ENCODE results near the gene KCNF1.
A peak's percentile ranks its signal among the peaks of the same experiment; 100 is the strongest.
"Not testable (repeated sequence)": the region's sequence is repeated elsewhere in the genome, so short reads cannot be mapped to it uniquely, and the experiment has no call there.

The KCNF1 gene

GRCh38 chr2:10958452-10958851 lies 46.7 kb downstream of the KCNF1 start:
- H3K4ac ChIP-seq (ENCODE audit: low read depth, low read length); H4K12ac ChIP-seq (ENCODE audit: low read depth, low read length); H4K8ac ChIP-seq (ENCODE audit: low read depth, low read length); H3K23ac ChIP-seq (ENCODE audit: low read length); H3K79me2 ChIP-seq (ENCODE audit: control insufficient read depth, insufficient read depth, low read length, poor library complexity); H3K4me2 ChIP-seq (ENCODE audit: low read length); H3K36me3 ChIP-seq (ENCODE audit: control insufficient read depth in 1 of 2, insufficient read depth in 2 of 2, low read length in 2 of 2); H3K27ac ChIP-seq (ENCODE audit: low read depth, low read length); H2AFZ ChIP-seq (ENCODE audit: insufficient read depth, low read length, poor library complexity); H3K9ac ChIP-seq (ENCODE audit: low read length); H4K91ac ChIP-seq (ENCODE audit: low read depth, low read length); H3K14ac ChIP-seq (ENCODE audit: low read length); H3K79me1 ChIP-seq (ENCODE audit: low read length); H2BK5ac ChIP-seq (ENCODE audit: low read depth, low read length, poor library complexity); H3K4me3 ChIP-seq (ENCODE audit: low read depth, low read length); H2AK5ac ChIP-seq (ENCODE audit: low read length); DNase-seq; H2BK12ac ChIP-seq (ENCODE audit: low read length); H3K27me3 ChIP-seq (ENCODE audit: insufficient read depth, low read length); H2BK120ac ChIP-seq (ENCODE audit: insufficient read depth, low read length, poor library complexity); H3K9me3 ChIP-seq (ENCODE audit: insufficient read depth, low read depth, low read length); H3K4me1 ChIP-seq (ENCODE audit: control insufficient read depth in 1 of 2, insufficient read depth in 2 of 2, low read length in 2 of 2); H3K18ac ChIP-seq (ENCODE audit: low read length): not testable (repeated sequence)
- WGBS (ENCODE audit: extremely low coverage, insufficient coverage, insufficient read length): no CpG with 5 or more reads among the region's 3 CpGs

- no peaks in the 10 kb centered on the region for H3K79me2 ChIP-seq (ENCODE audit: control insufficient read depth, insufficient read depth, low read length, poor library complexity)
- no peak overlapping the region for H2BK120ac ChIP-seq (ENCODE audit: insufficient read depth, low read length, poor library complexity)
- no peak overlapping the region for H2BK12ac ChIP-seq (ENCODE audit: low read length)
- H3K14ac ChIP-seq (ENCODE audit: low read length): no peak overlapping the region
- peaks cover 1% of the 10 kb centered on the region for H3K9me3 ChIP-seq (ENCODE audit: insufficient read depth, low read depth, low read length)
- H3K79me1 ChIP-seq (ENCODE audit: low read length): no peaks in the 10 kb centered on the region
- no peak overlapping the region for H3K23ac ChIP-seq (ENCODE audit: low read length)
- H3K27me3 ChIP-seq (ENCODE audit: insufficient read depth, low read length): no peaks in the 10 kb centered on the region
- no peaks in the 10 kb centered on the region for H3K4me1 ChIP-seq (ENCODE audit: control insufficient read depth in 1 of 2, insufficient read depth in 2 of 2, low read length in 2 of 2)
- H3K4me3 ChIP-seq (ENCODE audit: low read depth, low read length): no peak overlapping the region
- no peak overlapping the region for H3K4me2 ChIP-seq (ENCODE audit: low read length)
- H4K12ac ChIP-seq (ENCODE audit: low read depth, low read length): no peak overlapping the region
- no peak overlapping the region for H2BK5ac ChIP-seq (ENCODE audit: low read depth, low read length, poor library complexity)
- no peak overlapping the region for H4K91ac ChIP-seq (ENCODE audit: low read depth, low read length)
- no peaks in the 10 kb centered on the region for H3K36me3 ChIP-seq (ENCODE audit: control insufficient read depth in 1 of 2, insufficient read depth in 2 of 2, low read length in 2 of 2)
- no peak overlapping the region for H4K8ac ChIP-seq (ENCODE audit: low read depth, low read length)
- no peak overlapping the region for H2AK5ac ChIP-seq (ENCODE audit: low read length)
- no peak overlapping the region for H3K18ac ChIP-seq (ENCODE audit: low read length)
- WGBS (ENCODE audit: extremely low coverage, insufficient coverage, insufficient read length): no CpG with 5 or more reads among the region's 58 CpGs
- H3K27ac ChIP-seq (ENCODE audit: low read depth, low read length): no peak overlapping the region
- no peak overlapping the region for H3K9ac ChIP-seq (ENCODE audit: low read length)
- peak in 1 of 2 donors; percentile 12 for DNase-seq
- no peak overlapping the region for H3K4ac ChIP-seq (ENCODE audit: low read depth, low read length)
- H2AFZ ChIP-seq (ENCODE audit: insufficient read depth, low read length, poor library complexity): no peak overlapping the region
Observed at GRCh38 chr2:10960606-10961489, 49.1 kb downstream of the KCNF1 start.

DNA sequence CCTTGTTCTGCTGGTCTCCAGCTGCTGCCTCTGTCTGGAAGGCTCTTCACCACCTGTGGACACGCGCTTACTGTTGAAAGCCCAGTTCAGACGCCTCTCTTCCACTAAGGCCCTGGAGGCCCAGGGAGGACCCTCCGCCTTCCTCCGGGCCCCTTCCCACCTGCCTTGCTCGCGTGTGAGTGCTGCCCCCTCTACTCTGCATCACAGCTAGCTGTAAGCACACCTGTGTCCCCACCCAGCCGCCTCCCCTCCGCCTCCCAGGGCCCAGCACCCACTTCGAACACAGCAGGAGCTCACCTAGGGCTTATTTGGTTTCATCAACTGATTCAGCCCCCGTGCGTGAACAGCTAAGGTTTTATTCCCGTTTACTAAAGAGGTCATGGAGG lies 49.7 kb downstream of the KCNF1 start:
- H3K4me3 ChIP-seq (ENCODE audit: low read depth, low read length): no peak overlapping the region
- peaks cover 1% of the 10 kb centered on the region for H3K9me3 ChIP-seq (ENCODE audit: insufficient read depth, low read depth, low read length)
- no peak overlapping the region for H2AFZ ChIP-seq (ENCODE audit: insufficient read depth, low read length, poor library complexity)
- no peak overlapping the region for H4K8ac ChIP-seq (ENCODE audit: low read depth, low read length)
- H4K91ac ChIP-seq (ENCODE audit: low read depth, low read length): no peak overlapping the region
- H3K9ac ChIP-seq (ENCODE audit: low read length): no peak overlapping the region
- no peaks in the 10 kb centered on the region for H3K27me3 ChIP-seq (ENCODE audit: insufficient read depth, low read length)
- no peak overlapping the region for H3K23ac ChIP-seq (ENCODE audit: low read length)
- no peak overlapping the region for H3K18ac ChIP-seq (ENCODE audit: low read length)
- no peaks in the 10 kb centered on the region for H3K4me1 ChIP-seq (ENCODE audit: control insufficient read depth in 1 of 2, insufficient read depth in 2 of 2, low read length in 2 of 2)
- no peak for DNase-seq
- no peak overlapping the region for H2BK5ac ChIP-seq (ENCODE audit: low read depth, low read length, poor library complexity)
- no peaks in the 10 kb centered on the region for H3K79me2 ChIP-seq (ENCODE audit: control insufficient read depth, insufficient read depth, low read length, poor library complexity)
- no peak overlapping the region for H2BK12ac ChIP-seq (ENCODE audit: low read length)
- WGBS (ENCODE audit: extremely low coverage, insufficient coverage, insufficient read length): no CpG with 5 or more reads among the region's 13 CpGs
- no peak overlapping the region for H2AK5ac ChIP-seq (ENCODE audit: low read length)
- H3K79me1 ChIP-seq (ENCODE audit: low read length): no peaks in the 10 kb centered on the region
- H3K4me2 ChIP-seq (ENCODE audit: low read length): no peak overlapping the region
- no peak overlapping the region for H3K27ac ChIP-seq (ENCODE audit: low read depth, low read length)
- no peak overlapping the region for H3K4ac ChIP-seq (ENCODE audit: low read depth, low read length)
- no peak overlapping the region for H4K12ac ChIP-seq (ENCODE audit: low read depth, low read length)
- no peaks in the 10 kb centered on the region for H3K36me3 ChIP-seq (ENCODE audit: control insufficient read depth in 1 of 2, insufficient read depth in 2 of 2, low read length in 2 of 2)
- no peak overlapping the region for H2BK120ac ChIP-seq (ENCODE audit: insufficient read depth, low read length, poor library complexity)
- H3K14ac ChIP-seq (ENCODE audit: low read length): no peak overlapping the region

- Histone ChIP-seq H3K4ac (ENCODE audit: low read depth, low read length) (no peak overlapping the region), H2BK120ac (ENCODE audit: insufficient read depth, low read length, poor library complexity) (no peak overlapping the region), H3K18ac (ENCODE audit: low read length) (no peak overlapping the region), H3K36me3 (ENCODE audit: control insufficient read depth in 1 of 2, insufficient read depth in 2 of 2, low read length in 2 of 2) (no peaks in the 10 kb centered on the region), H3K9ac (ENCODE audit: low read length) (no peak overlapping the region), H4K12ac (ENCODE audit: low read depth, low read length) (no peak overlapping the region), H3K27me3 (ENCODE audit: insufficient read depth, low read length) (no peaks in the 10 kb centered on the region), H2AK5ac (ENCODE audit: low read length) (no peak overlapping the region), H3K14ac (ENCODE audit: low read length) (no peak overlapping the region), H4K91ac (ENCODE audit: low read depth, low read length) (no peak overlapping the region), H3K27ac (ENCODE audit: low read depth, low read length) (no peak overlapping the region), H2AFZ (ENCODE audit: insufficient read depth, low read length, poor library complexity) (no peak overlapping the region), H3K79me2 (ENCODE audit: control insufficient read depth, insufficient read depth, low read length, poor library complexity) (no peaks in the 10 kb centered on the region), H3K4me2 (ENCODE audit: low read length) (no peak overlapping the region), H3K79me1 (ENCODE audit: low read length) (no peaks in the 10 kb centered on the region), H3K23ac (ENCODE audit: low read length) (no peak overlapping the region), H3K9me3 (ENCODE audit: insufficient read depth, low read depth, low read length) (peaks cover 1% of the 10 kb centered on the region), H3K4me1 (ENCODE audit: control insufficient read depth in 1 of 2, insufficient read depth in 2 of 2, low read length in 2 of 2) (no peaks in the 10 kb centered on the region), H2BK12ac (ENCODE audit: low read length) (no peak overlapping the region), H2BK5ac (ENCODE audit: low read depth, low read length, poor library complexity) (no peak overlapping the region), H3K4me3 (ENCODE audit: low read depth, low read length) (no peak overlapping the region), H4K8ac (ENCODE audit: low read depth, low read length) (no peak overlapping the region)
- no peak for DNase-seq
- no CpG with 5 or more reads among the region's 14 CpGs for WGBS (ENCODE audit: extremely low coverage, insufficient coverage, insufficient read length)
Observed at GRCh38 chr2:10962004-10962403, 50.3 kb downstream of the KCNF1 start.

All from trophoblast cell (in vitro differentiated cells and primary cell).